T-cell (primary cell): ENCODE results near the gene TFIP11. TPM values are rescaled to one million over a fixed set of nuclear protein-coding genes. Genes with fewer than 3 reads are reported as not detected.

Experiments
- ATAC-seq, 4 experiments: fragments of 200-7000 bp in 3 of 4; fragments of 150-1000 bp in 1 of 4; cut with Tn5 transposase; replicated peaks in 1 of 4; 1 replicate in 3 of 4; 2 replicates in 1 of 4; pipeline ENCODE4 v1.10.0; 2021; ENCODE audit warnings: moderate library complexity in 3 of 4, mild to moderate bottlenecking in 2 of 4, moderate number of reproducible peaks in 1 of 4
- CTCF ChIA-PET, 2 donors: fragments of 300-600 bp; sonication (Branson Sonifier 250); formaldehyde crosslinking; loops; one replicate each; lab custom pipeline; 2022; ENCODE audit warnings: antibody characterized with exemption in 2 of 2; lab: Charles Lee
- POLR2A ChIA-PET, 2 donors: fragments of 300-600 bp; sonication (Branson Sonifier 250); formaldehyde crosslinking; loops; one replicate each; lab custom pipeline; 2022; ENCODE audit warnings: antibody characterized with exemption in 2 of 2; lab: Charles Lee
- DNase-seq, 35 experiments: peaks; one replicate each; pipeline versions ENCODE4 v3.0.0 to v3.0.0-alpha.2; 2013 to 2023
- H3K27ac ChIP-seq: one replicate; pipeline ENCODE4 v1.5.1; 2013; ENCODE audit warnings: low read length
- H3K27me3 ChIP-seq, 2 experiments: replicated peaks in 1 of 2; 1 replicate in 1 of 2; 2 replicates in 1 of 2; pipeline versions ENCODE4 v1.6.1 to v1.7.0; 2013; ENCODE audit warnings: low read length in 1 of 2, mixed read lengths in 1 of 2; ENCODE audit not compliant: control insufficient read depth in 2 of 2, insufficient read depth in 2 of 2; ENCODE audit errors: extremely low read depth in 1 of 2
- H3K36me3 ChIP-seq, 2 donors: 1 replicate in 1 of 2; 2 replicates in 1 of 2; pipeline versions ENCODE4 v1.6.1 to v1.7.0; 2013; ENCODE audit warnings: low read length in 1 of 2; ENCODE audit not compliant: control insufficient read depth in 2 of 2, insufficient read depth in 1 of 2; ENCODE audit errors: extremely low read depth in 1 of 2
- H3K4me1 ChIP-seq, 2 experiments: 1 replicate in 1 of 2; 2 replicates in 1 of 2; pipeline versions ENCODE4 v1.6.1 to v1.7.0; 2013; ENCODE audit warnings: low read length in 2 of 2, mixed read lengths in 1 of 2; ENCODE audit not compliant: insufficient read depth in 2 of 2, control insufficient read depth in 1 of 2; ENCODE audit errors: extremely low read depth in 1 of 2
- H3K4me3 ChIP-seq, 2 donors: 1 replicate in 1 of 2; 2 replicates in 1 of 2; pipeline versions ENCODE4 v1.5.1 to v1.7.0; 2013; ENCODE audit warnings: mild to moderate bottlenecking in 2 of 2, low read length in 1 of 2, moderate library complexity in 1 of 2; ENCODE audit not compliant: control insufficient read depth in 1 of 2; ENCODE audit errors: extremely low read depth in 1 of 2
- H3K9me3 ChIP-seq: 2 replicates; pipeline ENCODE4 v1.7.0; 2013
- H3K27ac Mint-ChIP-seq, 2 donors: one replicate each; pipeline ENCODE4 v1.8.0; 2020 to 2021; ENCODE audit warnings: mild to moderate bottlenecking in 2 of 2, mixed read lengths in 2 of 2
- H3K27me3 Mint-ChIP-seq, 2 donors: one replicate each; pipeline ENCODE4 v1.8.0; 2021 to 2022; ENCODE audit warnings: mixed read lengths in 2 of 2
- H3K36me3 Mint-ChIP-seq: one replicate; pipeline ENCODE4 v1.8.0; 2021; ENCODE audit warnings: mixed read lengths
- H3K4me1 Mint-ChIP-seq, 3 donors: one replicate each; pipeline ENCODE4 v1.8.0; 2020 to 2022; ENCODE audit warnings: mixed read lengths in 3 of 3, mild to moderate bottlenecking in 1 of 3
- H3K4me3 Mint-ChIP-seq, 3 donors: one replicate each; pipeline ENCODE4 v1.8.0; 2020 to 2022; ENCODE audit warnings: mild to moderate bottlenecking in 3 of 3, mixed read lengths in 3 of 3, moderate library complexity in 3 of 3
- H3K9me3 Mint-ChIP-seq, 3 donors: one replicate each; pipeline ENCODE4 v1.8.0; 2020 to 2022; ENCODE audit warnings: mixed read lengths in 3 of 3
- WGBS: methylation state at CpG from one replicate; pipeline ENCODE4 v1.1.5; 2013; ENCODE audit warnings: missing lambda C conversion rate; ENCODE audit not compliant: insufficient coverage; 5-methylcytosine and 5-hydroxymethylcytosine counted together
- total RNA-seq, 35 experiments: library from RNA in 6 of 35; stranded (reverse) in 6 of 35; fragments of 120-200 nt in 1 of 35; gene quantifications; one replicate each; pipeline versions ENCODE4 v1.2.1 to v1.2.4 and lab custom pipeline; 2013 to 2026

TFIP11 gene
- total RNA-seq, 5 donors from 2014 or later (not counting 1 experiment from before 2014, with no cell fraction given), result 63.0 to 91.8 (median 75.2) TPM

GRCh38 chr22:26545827-26546226, 33.6 kb upstream of the TFIP11 start:
- no CpG with 5 or more reads among the region's 5 CpGs for whole genome bisulfite sequencing
- H3K27ac Mint-ChIP-seq, result no peak overlapping the region
- Histone ChIP-seq H3K4me3 (no peak overlapping the region), H3K4me1 (peaks cover 0 to 59% of the 10 kb centered on the region in 2 experiments), H3K36me3 (peaks cover 4 to 37% of the 10 kb centered on the region in 2 donors), H3K9me3 (no peaks in the 10 kb centered on the region), H3K27ac (no peak overlapping the region), H3K27me3 (no peaks in the 10 kb centered on the region)
- H3K27me3 Mint-ChIP-seq, result no peaks in the 10 kb centered on the region
- no peaks in the 10 kb centered on the region for H3K9me3 Mint-ChIP-seq
- DNase-seq (no peak), ATAC-seq (no peak)
- H3K4me1 Mint-ChIP-seq, result peaks cover 28 to 42% (median 38%) of the 10 kb centered on the region in 3 donors
- POLR2A ChIA-PET, result interaction anchor here in 1 of 2 donors (0.6 kb wide), 1 partner anchor 22 kb away, joined by 6 read pairs; no protein-coding TSS in a partner anchor
- CTCF ChIA-PET, result interaction anchor here in 1 of 2 donors (1.0 kb wide), 1 partner anchor 9 kb away, joined by 4 read pairs; no protein-coding TSS in a partner anchor
- no peak overlapping the region for H3K4me3 Mint-ChIP-seq
- peaks cover 21% of the 10 kb centered on the region for H3K36me3 Mint-ChIP-seq

- Histone ChIP-seq H3K36me3 (peaks cover 6 to 40% of the 10 kb centered on the region in 2 donors), H3K4me3 (no peak overlapping the region), H3K9me3 (no peaks in the 10 kb centered on the region), H3K4me1 (peaks cover 0 to 55% of the 10 kb centered on the region in 2 experiments), H3K27me3 (no peaks in the 10 kb centered on the region), H3K27ac (no peak overlapping the region)
- ATAC-seq (no peak), DNase-seq (no peak)
- Mint-ChIP-seq H3K27me3 (no peaks in the 10 kb centered on the region), H3K4me3 (no peak overlapping the region), H3K36me3 (peaks cover 21% of the 10 kb centered on the region), H3K4me1 (peaks cover 28 to 39% (median 37%) of the 10 kb centered on the region in 3 donors), H3K27ac (no peak overlapping the region), H3K9me3 (no peaks in the 10 kb centered on the region)
- CTCF ChIA-PET, result interaction anchor here in 1 of 2 donors (1.0 kb wide), 1 partner anchor 9 kb away, joined by 4 read pairs; no protein-coding TSS in a partner anchor
- POLR2A ChIA-PET, result no interaction called here
- WGBS, result no CpG with 5 or more reads among the region's 2 CpGs
Measured at GRCh38 chr22:26545385-26545784, 33.1 kb upstream of the TFIP11 start.

- Histone ChIP-seq H3K4me3 (no peak overlapping the region), H3K27ac (no peak overlapping the region), H3K27me3 (no peaks in the 10 kb centered on the region), H3K9me3 (no peaks in the 10 kb centered on the region), H3K36me3 (peaks cover 6 to 49% of the 10 kb centered on the region in 2 donors), H3K4me1 (peaks cover 0 to 55% of the 10 kb centered on the region in 2 experiments)
- POLR2A ChIA-PET, result no interaction called here
- Mint-ChIP-seq H3K4me3 (no peak overlapping the region), H3K36me3 (peaks cover 28% of the 10 kb centered on the region), H3K27ac (peak overlapping the region; percentile 8 to 43), H3K9me3 (no peaks in the 10 kb centered on the region), H3K4me1 (peaks cover 28 to 37% (median 33%) of the 10 kb centered on the region in 3 donors), H3K27me3 (no peaks in the 10 kb centered on the region)
- CTCF ChIA-PET, result interaction anchor here in 1 of 2 donors (0.6 kb wide), 1 partner anchor 99 kb away, joined by 3 read pairs; no protein-coding TSS in a partner anchor
- ATAC-seq (no peak), DNase-seq (no peak)
- WGBS, result 100% methylated on average over 1 of the region's 1 CpG
Measured at GRCh38 chr22:26544489-26544888, 32.2 kb upstream of the TFIP11 start.

GRCh38 chr22:26542831-26543230, 30.6 kb upstream of the TFIP11 start:
- no peaks in the 10 kb centered on the region for H3K27me3 Mint-ChIP-seq
- H3K27me3 ChIP-seq, result no peaks in the 10 kb centered on the region
- H3K4me1 Mint-ChIP-seq, result peaks cover 28 to 35% (median 32%) of the 10 kb centered on the region in 3 donors
- no peaks in the 10 kb centered on the region for H3K9me3 ChIP-seq
- DNase-seq, result peak in 5 of 35 experiments; percentile 1 to 22 (median 11)
- H3K9me3 Mint-ChIP-seq, result no peaks in the 10 kb centered on the region
- WGBS, result 40% methylated on average over 1 of the region's 3 CpGs
- H3K4me3 ChIP-seq, result no peak overlapping the region
- ATAC-seq, result peak in 1 of 4 experiments; percentile 48
- peaks cover 0 to 47% of the 10 kb centered on the region in 2 experiments for H3K4me1 ChIP-seq
- H3K4me3 Mint-ChIP-seq, result no peak overlapping the region
- H3K36me3 ChIP-seq, result peaks cover 8 to 63% of the 10 kb centered on the region in 2 donors
- peaks cover 41% of the 10 kb centered on the region for H3K36me3 Mint-ChIP-seq
- ChIA-PET POLR2A (no interaction called here), CTCF (no interaction called here)
- peak overlapping the region; percentile 17 for H3K27ac ChIP-seq
- H3K27ac Mint-ChIP-seq, result peak overlapping the region; percentile 14 to 77

- no peak overlapping the region for H3K4me3 Mint-ChIP-seq
- Histone ChIP-seq H3K27me3 (no peaks in the 10 kb centered on the region), H3K9me3 (no peaks in the 10 kb centered on the region), H3K36me3 (peaks cover 10 to 64% of the 10 kb centered on the region in 2 donors), H3K27ac (no peak overlapping the region), H3K4me1 (peaks cover 0 to 33% of the 10 kb centered on the region in 2 experiments), H3K4me3 (no peak overlapping the region)
- DNase-seq (no peak), ATAC-seq (no peak)
- H3K9me3 Mint-ChIP-seq, result no peaks in the 10 kb centered on the region
- H3K36me3 Mint-ChIP-seq, result peaks cover 39% of the 10 kb centered on the region
- ChIA-PET POLR2A (no interaction called here), CTCF (no interaction called here)
- WGBS, result 96% methylated on average over 40 of the region's 47 CpGs
- peaks cover 15 to 25% (median 19%) of the 10 kb centered on the region in 3 donors for H3K4me1 Mint-ChIP-seq
- H3K27me3 Mint-ChIP-seq, result no peaks in the 10 kb centered on the region
- H3K27ac Mint-ChIP-seq, result no peak overlapping the region
Measured at GRCh38 chr22:26541167-26541819, 29.0 kb upstream of the TFIP11 start.

- peaks cover 47% of the 10 kb centered on the region for H3K36me3 Mint-ChIP-seq
- peaks cover 10 to 68% of the 10 kb centered on the region in 2 donors for H3K36me3 ChIP-seq
- WGBS, result no CpG with 5 or more reads among the region's 2 CpGs
- no peaks in the 10 kb centered on the region for H3K9me3 ChIP-seq
- no peaks in the 10 kb centered on the region for H3K27me3 ChIP-seq
- CTCF ChIA-PET, result interaction anchor here in 1 of 2 donors (0.6 kb wide), 1 partner anchor 36 kb away, joined by 3 read pairs; no protein-coding TSS in a partner anchor
- peaks cover 10 to 33% (median 21%) of the 10 kb centered on the region in 3 donors for H3K4me1 Mint-ChIP-seq
- H3K27ac ChIP-seq, result no peak overlapping the region
- no peak for ATAC-seq
- peaks cover 0 to 27% of the 10 kb centered on the region in 2 experiments for H3K4me1 ChIP-seq
- no peak for DNase-seq
- H3K9me3 Mint-ChIP-seq, result no peaks in the 10 kb centered on the region
- H3K4me3 ChIP-seq, result no peak overlapping the region
- no peaks in the 10 kb centered on the region for H3K27me3 Mint-ChIP-seq
- H3K27ac Mint-ChIP-seq, result no peak overlapping the region
- H3K4me3 Mint-ChIP-seq, result no peak overlapping the region
- POLR2A ChIA-PET, result no interaction called here
Measured at GRCh38 chr22:26540119-26540518, 27.8 kb upstream of the TFIP11 start.
